GM21576 (cell line): ENCODE measurements around the gene UBR4.

Source experiments
- ATAC-seq: cut with Tn5 transposase; IDR thresholded peaks from one replicate; pipeline ENCODE4 v1.9.1; 2021; ENCODE audit warnings: mild to moderate bottlenecking, moderate library complexity; ENCODE audit not compliant: unreplicated experiment

UBR4 gene

GRCh38 chr1:19149736-19150135 is 60.3 kb downstream of the UBR4 start:
- ATAC-seq: no peak

GRCh38 chr1:19140465-19140864 is 69.6 kb downstream of the UBR4 start:
- ATAC-seq: no peak

GRCh38 chr1:19139711-19140110 is 70.4 kb downstream of the UBR4 start:
- no peak for ATAC-seq

DNA sequence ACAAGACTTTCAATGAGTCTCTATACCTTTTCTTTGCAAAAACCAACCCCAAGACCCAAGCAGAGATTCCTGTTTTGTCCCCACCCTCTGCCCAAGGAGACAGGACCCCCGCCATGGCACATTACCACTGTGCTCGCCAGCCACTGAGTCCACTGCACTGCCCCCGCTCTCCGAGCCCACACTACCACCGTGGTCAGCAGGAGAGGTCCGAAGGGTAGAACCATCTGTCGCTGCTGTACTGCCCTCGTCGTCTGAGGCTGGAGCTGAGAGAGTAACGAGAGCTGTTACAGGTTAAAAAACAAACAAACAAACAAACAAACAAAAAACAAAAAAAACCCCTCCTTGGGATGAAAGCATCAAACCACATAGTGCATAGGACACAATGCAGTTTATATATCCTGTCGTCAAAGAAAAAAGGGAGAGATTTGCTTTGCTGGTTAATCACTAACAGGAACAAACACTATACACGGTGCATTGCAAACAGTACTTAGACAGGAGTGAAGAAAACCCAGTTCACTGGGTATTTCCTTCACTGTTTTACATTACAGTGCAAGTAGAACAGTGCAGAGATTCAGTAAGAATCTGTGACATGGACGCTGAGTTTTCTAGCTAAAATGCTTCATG is 71.0 kb downstream of the UBR4 start:
- ATAC-seq: no peak

GRCh38 chr1:19138331-19138730 is 71.7 kb downstream of the UBR4 start:
- no peak for ATAC-seq

DNA sequence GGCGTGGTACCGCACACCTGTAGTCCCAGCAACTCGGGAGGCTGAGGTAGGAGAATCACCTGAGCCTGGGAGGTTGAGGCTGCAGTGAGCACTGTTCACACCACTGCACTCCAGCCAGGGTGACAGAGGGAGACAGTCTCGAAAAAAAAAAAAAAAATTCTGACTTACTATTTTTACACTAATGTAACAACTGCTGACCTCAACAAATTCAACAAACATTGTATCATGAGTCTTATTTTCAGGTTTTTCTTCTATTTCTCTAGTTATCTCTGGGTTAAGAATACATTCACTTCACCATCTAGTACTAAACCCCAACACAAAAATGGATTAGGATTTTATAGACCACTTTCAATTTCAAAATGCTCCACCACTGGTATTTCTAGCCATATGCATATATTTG is 72.9 kb downstream of the UBR4 start:
- ATAC-seq: no peak

- ATAC-seq: no peak
These were observed 76.7 kb downstream of the UBR4 start for GRCh38 chr1:19133360-19133759.

GRCh38 chr1:19130468-19130867 is 79.6 kb downstream of the UBR4 start:
- no peak for ATAC-seq

DNA sequence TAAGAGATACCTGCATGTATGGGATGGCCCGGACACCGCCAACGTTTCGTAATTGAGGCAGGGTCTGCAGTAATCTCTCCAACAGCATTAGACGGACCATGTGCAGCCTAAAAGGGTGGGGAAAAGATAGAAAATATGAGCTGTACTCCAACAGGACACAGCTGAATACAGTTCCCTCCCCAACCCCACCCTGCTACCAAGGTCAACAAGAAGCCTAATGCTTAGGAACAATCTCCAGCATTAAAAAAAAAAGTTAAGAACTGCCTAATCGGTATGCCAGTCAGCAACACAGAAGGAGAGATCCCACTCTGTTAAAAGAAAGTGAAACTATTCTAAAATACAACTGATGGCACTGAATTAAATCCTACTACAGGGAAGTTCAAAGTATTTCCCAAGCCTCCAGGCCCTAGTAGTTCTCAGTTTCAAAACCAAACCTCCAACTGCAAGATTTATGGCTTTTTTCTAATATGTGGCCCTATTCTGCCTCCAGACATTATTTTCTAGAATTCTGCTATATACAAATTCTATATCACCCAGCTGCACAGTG is 81.0 kb downstream of the UBR4 start:
- ATAC-seq: no peak

DNA sequence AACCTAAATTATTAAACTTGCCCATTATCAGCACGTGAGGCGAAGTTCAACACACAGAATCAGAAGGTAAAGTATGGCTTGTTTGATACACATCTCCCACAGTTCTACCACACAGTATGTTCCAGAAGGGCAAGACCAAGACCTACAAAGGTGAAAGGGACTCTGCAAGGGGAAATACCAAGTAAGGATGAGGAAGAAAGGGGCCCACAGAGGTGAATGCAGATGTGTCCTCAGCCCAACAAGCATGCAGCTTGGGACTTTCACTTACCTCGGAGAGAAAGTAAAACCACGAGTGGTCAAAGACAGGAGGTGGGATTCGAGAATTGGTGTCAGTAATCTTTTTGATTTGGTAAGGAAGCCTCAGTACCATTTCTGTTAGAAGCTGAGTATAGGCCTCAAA is 85.8 kb downstream of the UBR4 start:
- ATAC-seq: no peak

DNA sequence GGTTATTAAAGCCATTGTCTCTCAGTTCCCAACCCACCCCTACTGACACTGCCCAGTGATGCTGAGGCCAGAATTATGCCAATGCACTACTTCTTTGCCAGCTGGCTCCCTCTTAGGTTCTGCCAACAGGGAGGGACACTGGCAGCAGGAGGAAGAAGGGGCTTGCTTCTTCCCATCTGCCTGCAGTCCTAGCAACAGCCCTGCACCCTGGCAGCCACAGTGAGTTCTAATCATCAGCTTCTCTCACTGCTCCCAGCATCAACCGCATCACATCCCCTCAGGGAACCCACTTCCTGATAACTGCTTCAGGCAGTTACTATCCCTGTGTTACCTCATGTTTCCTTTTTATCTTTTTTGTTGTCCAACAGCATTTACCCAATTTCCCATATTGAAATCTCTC is 86.2 kb downstream of the UBR4 start:
- ATAC-seq: no peak

DNA sequence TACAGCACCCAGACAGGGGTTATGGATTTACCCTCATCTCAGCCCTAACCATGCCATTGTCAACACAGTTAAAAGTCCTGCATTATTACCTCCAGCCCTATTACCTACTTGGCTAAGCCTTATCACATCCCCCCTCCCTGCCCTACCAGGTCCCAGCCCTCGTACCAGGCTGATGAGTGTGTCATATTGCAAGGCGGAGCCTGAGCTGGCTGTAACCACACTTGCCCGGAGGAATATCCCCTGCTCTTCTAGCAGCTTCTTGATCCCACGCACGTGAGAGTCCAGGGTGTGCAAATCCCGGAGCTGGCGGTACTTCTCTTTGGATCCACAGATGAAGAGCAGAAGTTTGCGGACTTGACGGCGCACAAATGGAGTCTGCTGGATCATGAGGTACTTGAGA is 87.4 kb downstream of the UBR4 start:
- no peak for ATAC-seq

DNA sequence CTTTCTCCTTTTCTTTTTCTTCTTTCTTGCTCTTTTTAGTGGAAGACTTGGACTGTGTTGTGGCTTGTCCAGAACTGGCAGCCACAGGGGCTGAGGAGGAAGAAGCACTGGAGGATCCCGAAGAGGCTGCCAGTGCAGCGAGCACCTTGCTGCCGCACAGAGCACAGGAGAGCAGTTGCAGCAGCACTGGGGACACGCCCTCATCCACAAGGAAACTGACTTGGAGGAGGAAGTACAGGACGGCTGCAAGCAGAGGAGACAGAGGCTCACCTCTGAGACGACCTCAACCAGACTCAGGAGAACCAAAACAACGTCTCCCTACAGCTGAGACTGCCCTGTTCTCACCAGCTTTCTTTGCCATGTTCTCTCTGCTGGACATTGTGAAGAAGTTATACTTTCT is 88.9 kb downstream of the UBR4 start:
- ATAC-seq: no peak

GRCh38 chr1:19120070-19120469 is 90.0 kb downstream of the UBR4 start:
- ATAC-seq: no peak

- no peak for ATAC-seq
These were observed 94.8 kb downstream of the UBR4 start for GRCh38 chr1:19115082-19115808.

- ATAC-seq: no peak
These were observed 96.4 kb downstream of the UBR4 start for GRCh38 chr1:19113697-19114092.

GRCh38 chr1:19112891-19113696 is 97.0 kb downstream of the UBR4 start:
- no peak for ATAC-seq

DNA sequence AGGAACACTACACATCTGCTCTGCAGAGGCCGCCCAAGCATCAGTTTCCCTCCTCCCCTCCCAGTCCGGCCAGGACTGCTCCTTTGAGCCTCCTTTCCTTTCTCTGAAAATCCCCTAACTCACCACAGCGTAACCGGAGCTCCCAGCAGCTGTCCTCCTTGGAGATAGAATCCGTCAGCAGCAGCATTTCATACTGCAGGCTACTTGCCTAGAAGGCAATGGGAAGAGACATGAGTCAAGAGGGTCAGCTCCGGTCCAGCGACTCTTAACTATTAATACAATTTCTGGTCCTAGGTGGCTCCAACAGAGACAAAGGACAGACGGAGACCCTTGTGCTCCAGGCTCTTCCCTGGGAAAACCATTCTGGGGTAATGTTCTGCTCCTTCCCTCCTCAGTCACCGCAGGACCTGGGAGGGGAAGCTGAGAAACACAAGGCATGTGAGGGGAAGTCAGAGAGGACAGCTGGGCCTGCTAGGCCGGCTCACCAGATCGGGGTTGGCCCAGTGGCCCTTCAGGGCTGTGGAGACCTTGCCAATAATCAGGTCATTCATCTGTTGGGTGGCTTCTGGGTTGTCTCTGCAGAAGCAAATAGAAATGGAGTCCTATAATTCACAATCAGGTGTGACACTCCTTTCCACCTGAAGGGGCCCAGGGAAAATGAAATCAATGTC is 99.7 kb downstream of the UBR4 start:
- ATAC-seq: no peak

GRCh38 chr1:19109545-19109944 is 100.5 kb downstream of the UBR4 start:
- ATAC-seq: no peak

DNA sequence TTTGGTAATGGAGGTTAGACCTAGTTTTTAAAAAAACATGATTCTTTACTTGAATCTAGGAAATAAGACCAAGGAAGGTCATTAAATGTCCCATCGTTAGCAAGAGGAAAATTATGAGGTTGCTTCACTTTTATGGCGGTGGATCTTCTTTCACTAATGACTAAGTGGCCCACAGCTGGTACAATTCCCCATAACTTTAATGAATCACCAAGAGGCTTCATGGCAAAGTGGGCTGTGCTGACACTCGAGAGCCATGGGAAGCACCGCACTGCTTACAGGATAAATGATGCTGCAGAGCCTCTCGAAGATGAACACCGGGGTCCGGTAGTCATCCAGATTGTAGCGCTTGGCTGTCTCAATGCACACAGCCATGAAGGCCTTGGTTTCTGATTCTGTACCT is 108.8 kb downstream of the UBR4 start:
- ATAC-seq: no peak

GRCh38 chr1:19100028-19100427 is 110.0 kb downstream of the UBR4 start:
- ATAC-seq: no peak
